Measurements from ENCODE around the gene TMEM212. TPM values are rescaled to one million over a fixed set of nuclear protein-coding genes. Genes with fewer than 3 reads are reported as not detected.
"Not testable (repeated sequence)": the region's sequence is repeated elsewhere in the genome, so short reads cannot be mapped to it uniquely, and the experiment has no call there.

Gene TMEM212
- total RNA-seq, 1 donor from 2014 or later, result 0.09 TPM

GRCh38 chr3:171895900-171896299, 52.8 kb downstream of the TMEM212 start:
- H3K36me3 Mint-ChIP-seq (ENCODE audit: low read depth), result no peaks in the 10 kb centered on the region
- no peaks in the 10 kb centered on the region for H3K4me1 Mint-ChIP-seq (ENCODE audit: low read depth)
- no peaks in the 10 kb centered on the region for H3K9me3 Mint-ChIP-seq
- peaks cover 40% of the 10 kb centered on the region for H3K27me3 Mint-ChIP-seq (ENCODE audit: low read depth)
- no peak overlapping the region for H3K4me3 Mint-ChIP-seq (ENCODE audit: low read depth)
- intact Hi-C loops (cut with micrococcal nuclease), result no loop called here
- no peak for DNase-seq (ENCODE audit: low spot score)
- no peak overlapping the region for H3K27ac Mint-ChIP-seq

DNA sequence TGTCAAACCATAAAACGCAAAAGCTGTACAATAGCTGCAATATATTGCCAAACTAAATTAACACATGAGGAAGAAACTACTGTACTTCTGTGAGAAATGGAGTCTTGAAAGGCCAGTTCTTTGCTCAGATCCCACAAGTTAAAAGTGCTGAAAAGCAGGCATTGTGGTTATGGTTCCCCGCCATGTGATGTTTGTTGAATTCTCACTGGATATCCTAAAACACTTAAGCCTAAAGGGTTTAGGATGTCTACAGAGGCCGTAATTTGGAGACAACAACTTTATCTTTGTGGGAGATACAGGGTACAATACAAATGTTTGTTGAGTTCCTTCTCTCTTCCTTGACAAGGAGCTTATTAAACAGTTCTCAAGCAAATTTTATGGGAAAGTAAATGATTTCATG, 53.2 kb downstream of the TMEM212 start:
- Mint-ChIP-seq H3K9me3 (no peaks in the 10 kb centered on the region), H3K36me3 (ENCODE audit: low read depth) (no peaks in the 10 kb centered on the region), H3K4me3 (ENCODE audit: low read depth) (no peak overlapping the region), H3K27me3 (ENCODE audit: low read depth) (peaks cover 40% of the 10 kb centered on the region), H3K27ac (no peak overlapping the region), H3K4me1 (ENCODE audit: low read depth) (no peaks in the 10 kb centered on the region)
- no peak for DNase-seq (ENCODE audit: low spot score)
- intact Hi-C loops (cut with micrococcal nuclease), result no loop called here

GRCh38 chr3:171898192-171898591, 55.0 kb downstream of the TMEM212 start:
- Mint-ChIP-seq H3K36me3 (ENCODE audit: low read depth) (no peaks in the 10 kb centered on the region), H3K9me3 (no peaks in the 10 kb centered on the region), H3K4me1 (ENCODE audit: low read depth) (no peaks in the 10 kb centered on the region), H3K27ac (no peak overlapping the region), H3K4me3 (ENCODE audit: low read depth) (no peak overlapping the region), H3K27me3 (ENCODE audit: low read depth) (peaks cover 31% of the 10 kb centered on the region)
- DNase-seq (ENCODE audit: low spot score), result no peak
- intact Hi-C loops (cut with micrococcal nuclease), result no loop called here

DNA sequence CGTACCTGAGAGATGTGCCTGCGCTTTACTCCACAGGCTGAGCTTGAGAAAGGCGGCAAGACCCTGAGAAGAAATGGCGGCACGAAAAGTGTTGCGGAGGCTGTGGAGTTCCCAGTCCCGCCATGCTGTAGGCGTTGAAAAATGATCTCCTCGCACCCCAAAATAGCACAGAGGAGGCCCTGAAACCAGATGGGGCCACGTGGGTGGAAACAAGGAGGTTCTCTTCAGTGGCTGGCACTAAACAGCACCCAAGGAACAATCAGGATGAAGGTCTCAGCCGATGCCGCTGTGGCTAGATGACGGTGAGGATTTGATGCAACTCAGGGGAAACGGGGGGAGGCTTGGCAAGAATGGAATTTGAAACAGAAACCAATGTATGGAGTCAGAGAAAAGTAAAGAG, 57.3 kb downstream of the TMEM212 start:
- no peak overlapping the region for H3K27ac Mint-ChIP-seq
- H3K4me3 Mint-ChIP-seq (ENCODE audit: low read depth), result no peak overlapping the region
- H3K4me1 Mint-ChIP-seq (ENCODE audit: low read depth), result no peaks in the 10 kb centered on the region
- no peaks in the 10 kb centered on the region for H3K9me3 Mint-ChIP-seq
- H3K27me3 Mint-ChIP-seq (ENCODE audit: low read depth), result peaks cover 20% of the 10 kb centered on the region
- H3K36me3 Mint-ChIP-seq (ENCODE audit: low read depth), result no peaks in the 10 kb centered on the region
- no peak for DNase-seq (ENCODE audit: low spot score)
- intact Hi-C loops (cut with micrococcal nuclease), result no loop called here

DNA sequence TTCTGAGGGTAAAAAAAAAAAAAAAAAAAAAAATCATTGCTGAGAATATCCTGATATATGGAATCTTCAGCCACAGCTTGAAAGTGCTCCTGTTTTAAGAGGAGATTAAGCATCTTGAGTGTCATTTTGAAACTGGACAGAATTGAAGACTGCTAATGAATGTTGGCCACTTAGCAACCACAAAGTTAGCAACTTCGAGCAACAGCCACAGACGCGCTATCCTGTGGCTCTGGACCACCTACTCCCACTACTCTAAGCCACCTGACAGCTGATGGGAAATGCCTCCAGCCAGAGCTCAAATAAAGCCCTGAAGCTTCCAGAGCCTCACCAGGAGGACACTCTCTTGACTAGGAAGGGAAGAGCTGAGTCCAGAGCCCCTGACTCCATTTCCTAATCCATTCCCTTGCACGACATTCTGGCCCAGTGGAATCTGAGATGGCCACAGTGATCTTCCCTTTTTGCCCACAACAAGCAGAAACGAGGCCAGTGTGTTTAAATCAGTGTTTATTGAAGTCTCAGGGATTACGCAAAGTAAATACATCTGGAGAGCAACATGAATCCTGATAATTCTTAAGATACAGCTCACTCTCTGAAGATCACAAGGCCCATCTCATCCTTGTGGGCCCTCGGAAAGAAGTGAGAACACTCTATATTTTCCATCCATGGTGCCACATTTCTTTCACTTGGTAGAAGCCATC, 58.6 kb downstream of the TMEM212 start:
- no peaks in the 10 kb centered on the region for H3K36me3 Mint-ChIP-seq (ENCODE audit: low read depth)
- intact Hi-C loops (cut with micrococcal nuclease), result no loop called here
- H3K27ac Mint-ChIP-seq, result no peak overlapping the region
- H3K4me1 Mint-ChIP-seq (ENCODE audit: low read depth), result no peaks in the 10 kb centered on the region
- no peaks in the 10 kb centered on the region for H3K9me3 Mint-ChIP-seq
- peaks cover 10% of the 10 kb centered on the region for H3K27me3 Mint-ChIP-seq (ENCODE audit: low read depth)
- H3K4me3 Mint-ChIP-seq (ENCODE audit: low read depth), result no peak overlapping the region
- no peak for DNase-seq (ENCODE audit: low spot score)

DNA sequence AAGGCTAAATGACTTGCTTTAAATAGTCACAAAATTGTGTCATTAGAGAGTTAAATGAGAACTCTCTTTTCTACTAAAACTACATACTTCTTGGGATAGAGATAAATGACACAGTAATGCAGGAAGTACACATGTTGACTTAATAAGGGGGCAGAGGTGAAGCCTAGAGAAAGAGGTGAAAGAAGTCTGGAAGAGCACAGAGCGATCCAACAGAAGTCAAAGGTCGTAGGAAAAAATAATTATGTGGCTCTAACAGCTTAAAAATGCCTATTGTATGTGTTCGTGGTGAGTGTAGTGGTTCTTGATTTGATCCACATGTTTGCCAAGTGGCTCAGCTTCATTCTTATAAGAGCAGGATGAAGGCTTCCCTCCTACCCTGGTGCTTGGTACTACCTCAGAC, 61.7 kb downstream of the TMEM212 start:
- no peaks in the 10 kb centered on the region for H3K9me3 Mint-ChIP-seq
- H3K27ac Mint-ChIP-seq, result no peak overlapping the region
- intact Hi-C loops (cut with micrococcal nuclease), result no loop called here
- no peaks in the 10 kb centered on the region for H3K4me1 Mint-ChIP-seq (ENCODE audit: low read depth)
- peaks cover 4% of the 10 kb centered on the region for H3K27me3 Mint-ChIP-seq (ENCODE audit: low read depth)
- no peak for DNase-seq (ENCODE audit: low spot score)
- no peak overlapping the region for H3K4me3 Mint-ChIP-seq (ENCODE audit: low read depth)
- no peaks in the 10 kb centered on the region for H3K36me3 Mint-ChIP-seq (ENCODE audit: low read depth)

DNA sequence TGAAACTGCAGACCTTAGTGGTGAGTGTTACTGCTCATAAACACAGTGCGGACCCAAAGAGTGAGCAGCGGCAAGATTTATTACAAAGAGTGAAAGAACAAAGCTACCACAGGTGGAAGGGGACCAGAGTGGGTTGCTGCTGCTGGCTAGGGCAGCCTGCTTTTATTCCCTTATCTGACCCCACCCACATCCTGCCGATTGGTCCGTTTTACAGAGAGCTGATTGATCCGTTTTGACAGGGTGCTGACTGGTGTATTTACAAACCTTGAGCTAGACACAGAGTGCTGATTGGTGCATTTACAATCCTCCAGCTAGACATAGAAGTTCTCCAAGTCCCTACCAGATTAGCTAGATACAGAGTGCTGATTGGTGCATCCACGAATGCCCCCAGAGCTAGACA, 63.4 kb downstream of the TMEM212 start:
- H3K36me3 Mint-ChIP-seq (ENCODE audit: low read depth); H3K9me3 Mint-ChIP-seq; H3K27ac Mint-ChIP-seq; H3K4me1 Mint-ChIP-seq (ENCODE audit: low read depth); intact Hi-C loops (cut with micrococcal nuclease); H3K4me3 Mint-ChIP-seq (ENCODE audit: low read depth); DNase-seq (ENCODE audit: low spot score); H3K27me3 Mint-ChIP-seq (ENCODE audit: low read depth): not testable (repeated sequence)

GRCh38 chr3:171906951-171907676, 64.0 kb downstream of the TMEM212 start:
- intact Hi-C loops (cut with micrococcal nuclease), result no loop called here
- H3K4me3 Mint-ChIP-seq (ENCODE audit: low read depth), result no peak overlapping the region
- no peaks in the 10 kb centered on the region for H3K9me3 Mint-ChIP-seq
- peaks cover 8% of the 10 kb centered on the region for H3K27me3 Mint-ChIP-seq (ENCODE audit: low read depth)
- no peak for DNase-seq (ENCODE audit: low spot score)
- H3K4me1 Mint-ChIP-seq (ENCODE audit: low read depth), result no peaks in the 10 kb centered on the region
- H3K36me3 Mint-ChIP-seq (ENCODE audit: low read depth), result no peaks in the 10 kb centered on the region
- no peak overlapping the region for H3K27ac Mint-ChIP-seq

DNA sequence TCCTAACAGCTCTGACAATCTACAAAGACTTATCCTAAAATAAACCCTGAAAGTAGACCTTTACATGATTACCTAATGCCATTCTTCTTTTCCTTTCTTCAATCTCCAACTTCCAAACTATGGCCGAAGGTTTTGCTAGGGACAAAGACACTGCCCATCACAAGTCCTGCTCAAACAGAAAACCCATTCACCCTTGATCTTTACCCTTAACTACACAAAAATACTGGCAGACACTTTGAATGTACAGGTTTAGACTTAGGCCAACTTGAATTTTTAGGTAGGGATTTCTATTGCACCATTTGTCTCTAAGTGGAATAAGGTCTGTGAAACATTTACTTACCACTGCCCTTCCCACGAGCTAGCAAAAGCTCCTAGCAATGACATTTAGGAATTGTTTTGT, 64.6 kb downstream of the TMEM212 start:
- no peaks in the 10 kb centered on the region for H3K4me1 Mint-ChIP-seq (ENCODE audit: low read depth)
- intact Hi-C loops (cut with micrococcal nuclease), result no loop called here
- no peak overlapping the region for H3K27ac Mint-ChIP-seq
- H3K9me3 Mint-ChIP-seq, result no peaks in the 10 kb centered on the region
- peaks cover 8% of the 10 kb centered on the region for H3K27me3 Mint-ChIP-seq (ENCODE audit: low read depth)
- H3K4me3 Mint-ChIP-seq (ENCODE audit: low read depth), result no peak overlapping the region
- DNase-seq (ENCODE audit: low spot score), result no peak
- H3K36me3 Mint-ChIP-seq (ENCODE audit: low read depth), result no peaks in the 10 kb centered on the region

DNA sequence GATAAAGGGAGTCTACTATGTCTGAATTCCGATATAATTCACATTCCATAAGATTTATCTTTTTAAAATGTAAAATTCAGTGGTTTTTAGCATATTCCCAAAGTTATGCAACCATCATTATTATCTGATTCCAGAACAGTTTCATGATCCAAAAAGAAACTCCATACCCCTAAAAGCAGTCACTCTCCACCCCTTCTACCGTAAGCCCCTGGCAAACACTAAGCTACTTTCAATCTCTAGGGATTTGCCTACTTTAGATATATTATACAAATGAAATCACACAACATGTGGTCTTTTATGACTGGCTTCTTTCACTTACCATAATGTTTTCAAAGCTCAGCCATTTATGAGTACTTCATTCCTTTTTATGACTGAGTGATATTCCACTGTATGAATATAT, 65.6 kb downstream of the TMEM212 start:
- intact Hi-C loops (cut with micrococcal nuclease), result no loop called here
- Mint-ChIP-seq H3K9me3 (no peaks in the 10 kb centered on the region), H3K4me1 (ENCODE audit: low read depth) (no peaks in the 10 kb centered on the region), H3K4me3 (ENCODE audit: low read depth) (no peak overlapping the region), H3K27me3 (ENCODE audit: low read depth) (peaks cover 8% of the 10 kb centered on the region), H3K36me3 (ENCODE audit: low read depth) (no peaks in the 10 kb centered on the region), H3K27ac (no peak overlapping the region)
- no peak for DNase-seq (ENCODE audit: low spot score)

Other genes starting within 250 kb of the TMEM212 start
- gene PLD1, start 32.9 kb upstream of the TMEM212 start, total RNA-seq, result 1.0 and 1.1 TPM in 2 replicates
- gene FNDC3B, start 196.2 kb downstream of the TMEM212 start, total RNA-seq, result 24.7 and 26.9 TPM in 2 replicates

Measured in activated T-helper 2 cell treated with anti-CD3 and anti-CD28 coated beads, Interferon-gamma antibody, Interleukin-2, Interleukin-4, amounts not matched to agents 10 μg/mL and 5 μg/mL and 100 μg/mL, durations not matched to agents 14 hours and 24 hours and 36 hours (primary cell).